Measurements from ENCODE around the gene GNPAT. TPM values are rescaled to one million over a fixed set of nuclear protein-coding genes. Genes with fewer than 3 reads are reported as not detected.

The GNPAT gene
- total RNA-seq, 1 donor from 2014 or later, result 36.7 TPM

DNA sequence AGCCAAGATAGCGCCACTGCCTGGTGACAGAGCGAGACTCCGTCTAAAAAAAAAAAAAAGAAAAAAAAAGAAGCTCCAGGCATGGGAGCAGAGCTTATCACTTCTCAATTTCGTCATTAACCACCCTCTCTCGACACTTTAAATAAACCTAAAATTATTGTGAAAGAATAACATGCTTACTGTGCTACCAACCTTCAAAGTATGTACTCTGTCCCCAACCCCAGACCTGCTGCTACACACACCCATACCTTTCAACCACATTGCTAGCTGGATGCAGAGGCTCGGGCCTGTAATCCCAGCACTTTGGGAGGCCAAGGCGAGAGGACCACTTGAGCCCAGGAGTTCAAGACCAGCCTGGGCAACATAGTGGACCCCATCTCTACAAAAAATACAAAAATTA, 38.7 kb downstream of the GNPAT start:
- intact Hi-C loops (cut with DNase I), result no loop called here
- ATAC-seq (peak; percentile 24 to 59), DNase-seq (no peak)
- no peak for TF ChIP-seq CTCF (IDR thresholded peaks at IDR 0.05)
- Histone ChIP-seq H3K4me1 (no peaks in the 10 kb centered on the region), H3K27ac (no peak overlapping the region), H3K27me3 (ENCODE audit: low read depth) (no peaks in the 10 kb centered on the region), H3K36me3 (peaks cover 36% of the 10 kb centered on the region), H3K9me3 (no peaks in the 10 kb centered on the region), H3K4me3 (no peak overlapping the region)

DNA sequence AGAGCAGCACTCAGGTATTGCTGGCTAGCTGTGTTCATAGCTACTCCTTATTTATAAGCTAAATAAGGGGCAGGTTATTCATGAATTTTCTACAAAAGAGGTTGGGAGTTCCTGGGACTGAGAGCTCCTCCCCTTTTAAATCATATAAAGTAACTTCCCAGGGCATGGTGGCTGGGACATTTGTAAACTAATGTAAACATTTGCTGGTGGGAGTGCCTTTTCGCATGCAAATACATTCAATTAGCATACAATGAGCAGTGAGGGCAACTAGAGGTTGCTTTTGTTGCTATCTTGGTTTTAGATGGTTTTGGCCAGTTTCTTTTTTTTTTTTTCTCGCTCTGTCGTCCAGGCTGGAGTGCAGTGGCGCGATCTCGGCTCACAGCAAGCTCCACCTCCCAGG, 43.4 kb downstream of the GNPAT start:
- Histone ChIP-seq H3K4me1 (no peaks in the 10 kb centered on the region), H3K27ac (no peak overlapping the region), H3K27me3 (ENCODE audit: low read depth) (no peaks in the 10 kb centered on the region), H3K4me3 (no peak overlapping the region), H3K36me3 (no peaks in the 10 kb centered on the region), H3K9me3 (no peaks in the 10 kb centered on the region)
- ATAC-seq (no peak), DNase-seq (no peak)
- no peak for TF ChIP-seq CTCF (IDR thresholded peaks at IDR 0.05)
- intact Hi-C loops (cut with DNase I), result no loop called here

DNA sequence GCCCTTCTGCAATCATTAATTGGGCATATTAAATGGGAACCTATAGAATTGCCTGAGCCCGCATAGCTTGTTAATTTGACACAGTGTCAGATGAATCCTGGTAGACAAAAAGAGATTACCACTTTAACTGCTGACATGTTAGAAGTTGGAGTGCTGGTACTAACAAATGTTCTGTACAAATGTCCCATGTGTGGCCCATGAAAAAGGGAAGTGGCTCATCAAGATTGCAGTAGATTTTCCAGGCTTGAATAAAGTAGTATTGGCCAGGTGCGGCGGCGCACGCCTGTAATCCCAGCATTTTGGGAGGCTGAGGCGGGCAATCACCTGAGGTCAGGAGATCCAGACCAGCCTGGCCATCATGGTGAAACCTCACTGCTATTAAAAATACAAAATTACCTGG, 45.6 kb downstream of the GNPAT start:
- TF ChIP-seq CTCF (IDR thresholded peaks at IDR 0.05), result no peak
- DNase-seq (no peak), ATAC-seq (no peak)
- Histone ChIP-seq H3K4me1 (no peaks in the 10 kb centered on the region), H3K9me3 (no peaks in the 10 kb centered on the region), H3K27ac (no peak overlapping the region), H3K27me3 (ENCODE audit: low read depth) (no peaks in the 10 kb centered on the region), H3K4me3 (no peak overlapping the region), H3K36me3 (no peaks in the 10 kb centered on the region)
- intact Hi-C loops (cut with DNase I), result no loop called here

DNA sequence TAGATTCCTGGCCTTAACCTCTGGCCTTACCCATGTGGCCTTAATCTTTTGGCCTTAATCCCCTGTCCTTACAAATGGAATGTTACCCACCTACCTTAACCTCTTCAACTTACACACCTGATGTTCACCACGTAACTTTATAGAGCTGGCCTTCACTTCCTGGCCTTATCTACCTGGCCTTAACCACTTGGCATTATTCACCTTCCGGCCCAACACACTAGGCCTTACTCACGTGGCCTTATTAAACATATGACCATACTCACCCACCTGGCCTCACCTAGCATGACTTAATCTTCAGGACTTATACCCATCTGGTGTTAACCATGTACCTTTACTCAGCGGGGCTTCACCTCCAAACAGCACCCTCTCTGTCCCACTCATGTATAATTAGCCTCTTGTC, 54.9 kb downstream of the GNPAT start:
- TF ChIP-seq CTCF (IDR thresholded peaks at IDR 0.05), result no peak
- no peak for ATAC-seq
- no peak for DNase-seq

DNA sequence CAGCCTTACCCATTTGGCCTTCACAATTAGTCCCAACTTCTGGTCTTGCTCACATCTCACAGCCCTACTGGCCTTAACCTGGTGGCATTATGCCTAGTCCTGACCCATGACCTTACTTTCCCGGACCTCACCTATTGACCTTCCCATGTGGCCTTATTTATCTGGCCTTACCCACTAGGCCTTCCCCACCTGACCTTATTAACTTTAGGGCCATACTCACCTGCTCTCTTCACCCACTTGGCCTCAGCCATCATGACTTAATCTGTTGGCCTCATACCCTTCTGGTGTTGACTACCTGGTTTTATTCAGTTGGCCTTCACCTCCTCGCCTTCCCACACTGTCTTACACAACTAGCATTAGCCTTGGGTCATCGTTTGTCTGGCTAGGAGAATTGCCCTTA, 61.0 kb downstream of the GNPAT start:
- ATAC-seq (no peak), DNase-seq (no peak)
- Histone ChIP-seq H3K9me3 (no peaks in the 10 kb centered on the region), H3K27ac (no peak overlapping the region), H3K36me3 (no peaks in the 10 kb centered on the region), H3K27me3 (ENCODE audit: low read depth) (no peaks in the 10 kb centered on the region), H3K4me3 (no peak overlapping the region), H3K4me1 (no peaks in the 10 kb centered on the region)
- intact Hi-C loops (cut with DNase I), result no loop called here
- no peak for TF ChIP-seq CTCF (IDR thresholded peaks at IDR 0.05)

More for the DNA sequence above, 54.9 kb downstream of the GNPAT start:
- Histone ChIP-seq H3K27me3 (ENCODE audit: low read depth) (no peaks in the 10 kb centered on the region), H3K36me3 (no peaks in the 10 kb centered on the region), H3K27ac (no peak overlapping the region), H3K4me3 (no peak overlapping the region), H3K9me3 (no peaks in the 10 kb centered on the region), H3K4me1 (no peaks in the 10 kb centered on the region)
- intact Hi-C loops (cut with DNase I), result no loop called here

DNA sequence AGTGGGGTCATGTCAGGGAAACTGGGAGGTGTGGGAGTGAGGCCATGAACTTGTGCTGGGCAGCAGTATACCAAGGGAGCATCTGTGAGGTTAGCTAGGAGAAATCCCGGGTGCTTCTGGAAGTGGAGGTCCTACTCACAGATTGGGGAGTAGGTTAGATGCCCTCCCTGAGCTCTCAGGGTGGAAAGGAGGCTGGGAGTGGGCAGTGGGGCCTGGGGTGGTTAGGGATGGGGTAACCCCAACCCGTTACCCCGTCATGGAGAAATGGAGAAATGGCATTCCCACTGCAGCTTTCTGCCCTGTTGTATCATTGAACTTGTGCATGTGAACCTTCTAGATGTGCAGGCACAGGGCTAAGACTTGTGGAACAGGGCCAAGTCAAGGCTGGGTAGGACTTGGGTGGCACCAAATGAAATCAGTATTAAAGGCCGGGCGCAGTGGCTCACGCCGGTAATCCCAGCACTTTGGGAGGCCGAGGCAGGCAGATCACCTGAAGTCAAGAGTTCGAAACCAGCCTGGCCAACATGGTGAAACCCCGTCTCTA, 69.5 kb downstream of the GNPAT start:
- intact Hi-C loops (cut with DNase I), result no loop called here
- no peak for TF ChIP-seq CTCF (IDR thresholded peaks at IDR 0.05)
- no peak for DNase-seq
- no peak for ATAC-seq
- Histone ChIP-seq H3K4me3 (no peak overlapping the region), H3K4me1 (no peaks in the 10 kb centered on the region), H3K36me3 (no peaks in the 10 kb centered on the region), H3K27me3 (ENCODE audit: low read depth) (no peaks in the 10 kb centered on the region), H3K27ac (no peak overlapping the region), H3K9me3 (no peaks in the 10 kb centered on the region)
